ENCODE data around the gene CIC.

- TF ChIP-seq CTCF (IDR thresholded peaks at IDR 0.05) (no peak), POLR2A (IDR thresholded peaks at IDR 0.05) (no peak)
Measured at GRCh38 chr19:42232435-42232834, 36.6 kb upstream of the CIC start.

Measured in tibial nerve (tissue), 3 donors.